SK-N-SH (cell line): ENCODE measurements around the gene PTPN13. TPM values are rescaled to one million over a fixed set of nuclear protein-coding genes. Genes with fewer than 3 reads are reported as not detected.

Source experiments
- CTCF ChIA-PET: fragments of 300-600, 350-600 bp; formaldehyde crosslinking; extraction: SDS; loops from one replicate; lab custom pipeline; 2021; lab: Yijun Ruan, JAX
- POLR2A ChIA-PET: fragments of 350-600 bp; sonication (Branson Sonifier 250); formaldehyde crosslinking; extraction: SDS; loops from one replicate; lab custom pipeline; 2020; ENCODE audit warnings: antibody characterized with exemption, inconsistent platforms; lab: Yijun Ruan, JAX
- DNase-seq: peaks from one replicate; pipeline ENCODE4 v3.0.0; 2012
- H2AFZ ChIP-seq: fragments of 200-600 bp; sonication (generic); 2 replicates; pipeline ENCODE4 v1.8.1; 2016; ENCODE audit warnings: antibody characterized with exemption, mild to moderate bottlenecking, low read depth
- H3F3A ChIP-seq: fragments of 200-600 bp; sonication (generic); replicated peaks from 2 replicates; pipeline ENCODE3; 2016; ENCODE audit warnings: antibody characterized with exemption, mild to moderate bottlenecking; ENCODE audit not compliant: insufficient read depth
- H3K27ac ChIP-seq, 2 experiments: fragments of 200-500 bp in 1 of 2; fragments of 200-600 bp in 1 of 2; sonication (Bioruptor generic) in 1 of 2; sonication (generic), shearing (Covaris generic) in 1 of 2; 2 replicates each; pipeline versions ENCODE4 v1.5.1 to v1.6.1; 2014 to 2016; ENCODE audit warnings: low read depth in 2 of 2, inconsistent platforms in 1 of 2, low read length in 1 of 2, mild to moderate bottlenecking in 1 of 2, mixed read lengths in 1 of 2
- H3K27me3 ChIP-seq: fragments of 200-600 bp; sonication (generic), shearing (Covaris generic); 2 replicates; pipeline ENCODE4 v1.6.1; 2016; ENCODE audit warnings: mixed run types; ENCODE audit not compliant: insufficient read depth
- H3K36me3 ChIP-seq, 2 experiments: fragments of 200-500 bp in 1 of 2; fragments of 200-600 bp in 1 of 2; sonication (Bioruptor generic) in 1 of 2; sonication (generic) in 1 of 2; replicated peaks in 1 of 2; 2 replicates each; pipeline versions ENCODE3 to v1.5.1; 2014 to 2016; ENCODE audit warnings: low read length in 1 of 2, mild to moderate bottlenecking in 1 of 2; ENCODE audit not compliant: insufficient read depth in 2 of 2, control insufficient read depth in 1 of 2
- H3K4me1 ChIP-seq, 2 experiments: fragments of 200-500 bp in 1 of 2; fragments of 200-600 bp in 1 of 2; sonication (Bioruptor generic) in 1 of 2; sonication (generic), shearing (Covaris generic) in 1 of 2; 2 replicates each; pipeline versions ENCODE4 v1.5.1 to v1.6.1; 2014 to 2016; ENCODE audit warnings: low read depth in 1 of 2, low read length in 1 of 2, mixed run types in 1 of 2; ENCODE audit not compliant: insufficient read depth in 2 of 2, control insufficient read depth in 1 of 2
- H3K4me2 ChIP-seq: fragments of 200-600 bp; sonication (generic), shearing (Covaris generic); 2 replicates; pipeline ENCODE4 v1.6.1; 2017; ENCODE audit warnings: mixed run types
- H3K4me3 ChIP-seq, 2 experiments: fragments of 200-500 bp in 1 of 2; fragments of 200-600 bp in 1 of 2; sonication (Bioruptor generic) in 1 of 2; sonication (generic), shearing (Covaris generic) in 1 of 2; 2 replicates each; pipeline versions ENCODE4 v1.5.1 to v1.8.1; 2014 to 2016; ENCODE audit warnings: low read depth in 2 of 2, inconsistent platforms in 1 of 2, low read length in 1 of 2, mild to moderate bottlenecking in 1 of 2, mixed read lengths in 1 of 2, moderate library complexity in 1 of 2
- H3K79me2 ChIP-seq: fragments of 200-600 bp; sonication (generic); 2 replicates; pipeline ENCODE4 v1.8.1; 2017; ENCODE audit warnings: mild to moderate bottlenecking; ENCODE audit not compliant: insufficient read depth
- H3K9ac ChIP-seq: fragments of 200-600 bp; sonication (generic); 2 replicates; pipeline ENCODE4 v1.6.1; 2017; ENCODE audit warnings: mixed run types
- H3K9me2 ChIP-seq: fragments of 200-600 bp; sonication (generic); 2 replicates; pipeline ENCODE4 v1.6.1; 2017; ENCODE audit warnings: mixed run types
- H3K9me3 ChIP-seq: fragments of 200-600 bp; sonication (generic); 2 replicates; pipeline ENCODE4 v1.6.1; 2017; ENCODE audit warnings: mixed run types, mild to moderate bottlenecking, moderate library complexity
- H4K20me1 ChIP-seq: fragments of 200-600 bp; sonication (generic); 2 replicates; pipeline ENCODE4 v1.6.1; 2017; ENCODE audit warnings: mild to moderate bottlenecking, mixed run types; ENCODE audit not compliant: insufficient read depth
- CHD2 ChIP-seq: fragments of 150-350 bp; IDR thresholded peaks from 2 replicates; pipeline ENCODE4 v1.6.1; 2018; ENCODE audit warnings: low read length; ENCODE audit not compliant: partially characterized antibody
- ELF1 ChIP-seq: IDR thresholded peaks from 2 replicates; pipeline ENCODE4 v1.4.0; 2012
- EP300 ChIP-seq, 2 experiments: IDR thresholded peaks; 2 replicates each; pipeline versions ENCODE4 v1.4.0 to v1.6.1; 2012; ENCODE audit warnings: borderline replicate concordance in 1 of 2, low read depth in 1 of 2, low read length in 1 of 2
- EZH2phosphoT487 ChIP-seq: fragments of 200-600 bp; sonication (generic); IDR thresholded peaks from 2 replicates; pipeline ENCODE4 v1.6.1; 2017; ENCODE audit warnings: low read depth, mixed run types, mild to moderate bottlenecking, antibody characterized with exemption, moderate library complexity, borderline replicate concordance
- FOSL2 ChIP-seq: IDR thresholded peaks from 2 replicates; pipeline ENCODE4 v1.4.0; 2012; ENCODE audit warnings: low read depth, mild to moderate bottlenecking, moderate library complexity, borderline replicate concordance
- FOXJ3 ChIP-seq: sonication (generic); formaldehyde crosslinking; IDR thresholded peaks from 2 replicates; pipeline ENCODE4 v1.5.1; 2020; ENCODE audit warnings: mild to moderate bottlenecking, missing genetic modification reagents
- GATA2 ChIP-seq: sonication (generic); formaldehyde crosslinking; IDR thresholded peaks from 2 replicates; pipeline ENCODE4 v1.5.0; 2020; ENCODE audit warnings: mild to moderate bottlenecking, missing genetic modification reagents
- JUND ChIP-seq: IDR thresholded peaks from 2 replicates; pipeline ENCODE4 v1.4.0; 2012
- MAX ChIP-seq: IDR thresholded peaks from 2 replicates; pipeline ENCODE4 v1.4.0; 2012; ENCODE audit warnings: low read depth
- NRF1 ChIP-seq: IDR thresholded peaks from 2 replicates; pipeline ENCODE4 v1.6.1; 2012; ENCODE audit warnings: low read depth, mild to moderate bottlenecking, low read length
- POLR2AphosphoS5 ChIP-seq: IDR thresholded peaks from 2 replicates; pipeline ENCODE4 v1.6.1; 2012; ENCODE audit warnings: low read depth, low read length
- RCOR1 ChIP-seq: fragments of 150-350 bp; IDR thresholded peaks from 2 replicates; pipeline ENCODE4 v1.6.1; 2017; ENCODE audit warnings: antibody characterized with exemption, low read length
- RFX5 ChIP-seq: IDR thresholded peaks from 2 replicates; pipeline ENCODE4 v1.6.1; 2012; ENCODE audit warnings: mild to moderate bottlenecking, improper control_type of control experiment, low read length
- SIN3A ChIP-seq: IDR thresholded peaks from 2 replicates; pipeline ENCODE4 v1.6.1; 2012; ENCODE audit warnings: low read depth, mild to moderate bottlenecking, low read length, moderate library complexity, borderline replicate concordance
- TAF1 ChIP-seq: IDR thresholded peaks from 2 replicates; pipeline ENCODE4 v1.6.1; 2012; ENCODE audit warnings: low read depth, mild to moderate bottlenecking, low read length, moderate library complexity, borderline replicate concordance
- TEAD4 ChIP-seq: IDR thresholded peaks from 2 replicates; pipeline ENCODE4 v1.4.0; 2012; ENCODE audit warnings: mild to moderate bottlenecking, borderline replicate concordance; ENCODE audit not compliant: insufficient read depth
- USF1 ChIP-seq: IDR thresholded peaks from 2 replicates; pipeline ENCODE4 v1.4.0; 2012; ENCODE audit warnings: low read depth, borderline replicate concordance
- ZBTB33 ChIP-seq: IDR thresholded peaks from 2 replicates; pipeline ENCODE4 v1.4.0; 2012; ENCODE audit warnings: low read depth, borderline replicate concordance
- WGBS: methylation state at CpG from one replicate; pipeline ENCODE4 v1.1.6; 2017; ENCODE audit warnings: low lambda C conversion rate; 5-methylcytosine and 5-hydroxymethylcytosine counted together
- polyA plus RNA-seq, 3 experiments: library from polyadenylated mRNA; depleted of rRNA; stranded (reverse); fragments of >200 nt; gene quantifications; 2 replicates each; pipeline ENCODE4 v1.2.3, GENCODE V29; 2012
- TF ChIP-seq, protein P1 (sequence below): fragments of 150-350 bp; IDR thresholded peaks from 2 replicates; pipeline ENCODE4 v1.6.1; 2016; ENCODE audit warnings: mild to moderate bottlenecking, low read depth, low read length
- TF ChIP-seq, protein P2 (sequence below): IDR thresholded peaks from 2 replicates; pipeline ENCODE4; 2012
- TF ChIP-seq, protein P3 (sequence below): fragments of 200-600 bp; sonication (generic); IDR thresholded peaks from 2 replicates; pipeline ENCODE4 v1.6.1; 2017; ENCODE audit warnings: antibody characterized with exemption, mild to moderate bottlenecking, moderate library complexity

Gene PTPN13
- 5.5 and 7.0 TPM in 2 replicates for polyA plus RNA-seq (2012; rRNA removed)
- 8.7 and 8.9 TPM in 2 replicates for polyA plus RNA-seq (2012; cell fraction: cytosol; rRNA removed)
- 5.4 and 11.4 TPM in 2 replicates for polyA plus RNA-seq (2012; cell fraction: nucleus; rRNA removed)

- peaks cover 3% of the 10 kb centered on the region; the same call in 1 of the 2 replicates for H4K20me1 ChIP-seq
- WGBS = 12% methylated on average over 26 of the region's 60 CpGs
- ChIA-PET POLR2A (interaction anchor here (0.7 kb wide), 1 partner anchor 178 kb away, joined by 3 read pairs; no protein-coding TSS in a partner anchor), CTCF (interaction anchor here (0.7 to 4.0 kb wide), 12 partner anchors 11 to 482 kb away, joined by 3 to 18 read pairs (median 4); partner anchors contain the start of gene C4orf36)
- H3K9me2 ChIP-seq = no peaks in the 10 kb centered on the region
- peaks cover 33% of the 10 kb centered on the region for H3F3A ChIP-seq
- peak within 1 kb of the TSS; percentile 93 for H2AFZ ChIP-seq
- H3K27ac ChIP-seq = peak within 1 kb of the TSS; percentile 72 to 85
- H3K4me2 ChIP-seq = peak within 1 kb of the TSS; percentile 74
- H3K27me3 ChIP-seq = no peaks in the 10 kb centered on the region
- H3K9ac ChIP-seq = peak within 1 kb of the TSS; percentile 71
- H3K4me1 ChIP-seq = peaks cover 9 to 15% of the 10 kb centered on the region in 2 experiments
- H3K4me3 ChIP-seq = peak within 1 kb of the TSS; percentile 72 to 77
- DNase-seq = peak; percentile 97
- H3K9me3 ChIP-seq = no peaks in the 10 kb centered on the region
- H3K79me2 ChIP-seq = peaks cover 31% of the 10 kb centered on the region
- no peaks in the 10 kb centered on the region for H3K36me3 ChIP-seq
- peak; percentile 32; the same call in 1 of the 2 replicates for TF ChIP-seq MAX
- TF ChIP-seq, protein P1, sequence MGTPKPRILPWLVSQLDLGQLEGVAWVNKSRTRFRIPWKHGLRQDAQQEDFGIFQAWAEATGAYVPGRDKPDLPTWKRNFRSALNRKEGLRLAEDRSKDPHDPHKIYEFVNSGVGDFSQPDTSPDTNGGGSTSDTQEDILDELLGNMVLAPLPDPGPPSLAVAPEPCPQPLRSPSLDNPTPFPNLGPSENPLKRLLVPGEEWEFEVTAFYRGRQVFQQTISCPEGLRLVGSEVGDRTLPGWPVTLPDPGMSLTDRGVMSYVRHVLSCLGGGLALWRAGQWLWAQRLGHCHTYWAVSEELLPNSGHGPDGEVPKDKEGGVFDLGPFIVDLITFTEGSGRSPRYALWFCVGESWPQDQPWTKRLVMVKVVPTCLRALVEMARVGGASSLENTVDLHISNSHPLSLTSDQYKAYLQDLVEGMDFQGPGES = peak; percentile 27; the same call in 1 of the 2 replicates
- no peak for TF ChIP-seq GATA2 (CRISPR knock-in tag)
- no peak for TF ChIP-seq FOXJ3 (CRISPR knock-in tag)
- no peak for TF ChIP-seq JUND
- peak; percentile 86 for TF ChIP-seq RFX5
- peak; percentile 17; the same call in 1 of the 2 replicates for TF ChIP-seq RCOR1
- TF ChIP-seq, protein P2, sequence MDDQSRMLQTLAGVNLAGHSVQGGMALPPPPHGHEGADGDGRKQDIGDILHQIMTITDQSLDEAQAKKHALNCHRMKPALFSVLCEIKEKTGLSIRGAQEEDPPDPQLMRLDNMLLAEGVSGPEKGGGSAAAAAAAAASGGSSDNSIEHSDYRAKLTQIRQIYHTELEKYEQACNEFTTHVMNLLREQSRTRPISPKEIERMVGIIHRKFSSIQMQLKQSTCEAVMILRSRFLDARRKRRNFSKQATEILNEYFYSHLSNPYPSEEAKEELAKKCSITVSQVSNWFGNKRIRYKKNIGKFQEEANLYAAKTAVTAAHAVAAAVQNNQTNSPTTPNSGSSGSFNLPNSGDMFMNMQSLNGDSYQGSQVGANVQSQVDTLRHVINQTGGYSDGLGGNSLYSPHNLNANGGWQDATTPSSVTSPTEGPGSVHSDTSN = peak; percentile 99
- TF ChIP-seq TEAD4 = no peak
- 0 out of 2 replicates have a peak, but pooled peaks have one; percentile 54 for TF ChIP-seq SIN3A
- no peak for TF ChIP-seq ELF1
- TF ChIP-seq USF1 = no peak
- no peak for TF ChIP-seq FOSL2
- no peak for TF ChIP-seq EZH2phosphoT487
- TF ChIP-seq ZBTB33 = no peak
- TF ChIP-seq POLR2AphosphoS5 = peak; percentile 90
- TF ChIP-seq EP300 (IDR thresholded peaks at IDR 0.05; ENCODE audit: borderline replicate concordance in 1 of 2, low read depth in 1 of 2, low read length in 1 of 2) = no peak
- TF ChIP-seq, protein P3, sequence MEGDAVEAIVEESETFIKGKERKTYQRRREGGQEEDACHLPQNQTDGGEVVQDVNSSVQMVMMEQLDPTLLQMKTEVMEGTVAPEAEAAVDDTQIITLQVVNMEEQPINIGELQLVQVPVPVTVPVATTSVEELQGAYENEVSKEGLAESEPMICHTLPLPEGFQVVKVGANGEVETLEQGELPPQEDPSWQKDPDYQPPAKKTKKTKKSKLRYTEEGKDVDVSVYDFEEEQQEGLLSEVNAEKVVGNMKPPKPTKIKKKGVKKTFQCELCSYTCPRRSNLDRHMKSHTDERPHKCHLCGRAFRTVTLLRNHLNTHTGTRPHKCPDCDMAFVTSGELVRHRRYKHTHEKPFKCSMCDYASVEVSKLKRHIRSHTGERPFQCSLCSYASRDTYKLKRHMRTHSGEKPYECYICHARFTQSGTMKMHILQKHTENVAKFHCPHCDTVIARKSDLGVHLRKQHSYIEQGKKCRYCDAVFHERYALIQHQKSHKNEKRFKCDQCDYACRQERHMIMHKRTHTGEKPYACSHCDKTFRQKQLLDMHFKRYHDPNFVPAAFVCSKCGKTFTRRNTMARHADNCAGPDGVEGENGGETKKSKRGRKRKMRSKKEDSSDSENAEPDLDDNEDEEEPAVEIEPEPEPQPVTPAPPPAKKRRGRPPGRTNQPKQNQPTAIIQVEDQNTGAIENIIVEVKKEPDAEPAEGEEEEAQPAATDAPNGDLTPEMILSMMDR = no peak; the same call in 1 of the 2 replicates
- TF ChIP-seq CHD2 = peak; percentile 67
- TF ChIP-seq TAF1 = peak; percentile 84; the same call in 1 of the 2 replicates
- no peak for TF ChIP-seq NRF1
These were observed at the start of gene PTPN13 for GRCh38 chr4:86593688-86594558. Gene PTPN13, plus strand, starts transcription at chr4:86594315. Its CDS starts 40,942 bp downstream, at chr4:86635257.
